Right lobe of liver (tissue), 6 donors: ENCODE results near the gene PDE9A. TPM values are rescaled to one million over a fixed set of nuclear protein-coding genes. Genes with fewer than 3 reads are reported as not detected.

Source experiments
- ATAC-seq, 4 donors: fragments of 200-7000 bp; cut with Tn5 transposase; one replicate each; pipeline ENCODE4 v1.9.1; 2020; ENCODE audit warnings: mild to moderate bottlenecking in 4 of 4, moderate library complexity in 4 of 4
- DNase-seq, 3 donors: peaks; one replicate each; pipeline ENCODE4 v3.0.0-alpha.2; 2020
- H3K27ac ChIP-seq, 3 donors: fragments of 200-600 bp; one replicate each; pipeline ENCODE4 v1.8.0; 2022
- H3K27me3 ChIP-seq, 2 donors: fragments of 200-600 bp; one replicate each; pipeline ENCODE4 v1.8.0; 2022
- H3K36me3 ChIP-seq, 4 donors: fragments of 200-600 bp; sonication (generic) in 1 of 4; one replicate each; pipeline versions ENCODE4 v1.5.1 to v1.8.0; 2017 to 2022; ENCODE audit warnings: control low read depth in 1 of 4
- H3K4me1 ChIP-seq, 4 donors: fragments of 200-600 bp; sonication (generic) in 1 of 4; one replicate each; pipeline versions ENCODE4 v1.5.1 to v1.8.0; 2017 to 2022; ENCODE audit warnings: control low read depth in 1 of 4
- H3K4me3 ChIP-seq, 3 donors: fragments of 200-600 bp; one replicate each; pipeline ENCODE4 v1.8.0; 2022
- H3K9me3 ChIP-seq, 4 donors: fragments of 200-600 bp; sonication (generic) in 1 of 4; one replicate each; pipeline versions ENCODE4 v1.5.1 to v1.8.0; 2017 to 2022; ENCODE audit warnings: control low read depth in 1 of 4
- POLR2A ChIP-seq: fragments of 450-650 bp; IDR thresholded peaks from one replicate; pipeline ENCODE4 v1.6.1; 2017; ENCODE audit warnings: antibody characterized with exemption, mild to moderate bottlenecking
- WGBS: methylation state at CpG from one replicate; pipeline ENCODE4 v1.1.6; 2018; ENCODE audit warnings: low coverage, low lambda C conversion rate; ENCODE audit not compliant: insufficient coverage; ENCODE audit errors: missing lambda C conversion rate; 5-methylcytosine and 5-hydroxymethylcytosine counted together
- intact Hi-C, 2 donors: fragments of 100-400 bp; cut with DNase I; formaldehyde crosslinking; loops; one replicate each; pipeline versions ENCODE4 v1.11.2 to v1.14.1; 2022
- total RNA-seq, 6 experiments: library from RNA; depleted of rRNA in 2 of 6; stranded (reverse); fragments of >200 nt in 2 of 6; fragmentation: NEBNext Ultra II Directional in 3 of 6; extraction: Animal tissue kit (Norgen Biotek cat#: 25700) in 3 of 6; gene quantifications; one replicate each; pipeline versions ENCODE4 v1.1.0 to v1.2.4, GENCODE V29; 2016 to 2023
- TF ChIP-seq, protein P1 (sequence below), 4 donors: fragments of 200-600 bp in 3 of 4; fragments of 450-650 bp in 1 of 4; IDR thresholded peaks; one replicate each; pipeline versions ENCODE4 v1.5.1 to v1.8.0; 2016 to 2022; ENCODE audit warnings: antibody characterized with exemption in 4 of 4, mild to moderate bottlenecking in 2 of 4
- donor health status: DM: no; HTN: yes; CAD: no.
- donor health status: DM: no; HTN: no; CAD: no.
- donor health status: DM: no; HTN: no; CAD: no.
- donor health status: DM: no; HTN: yes; CAD: no.
- donor health status: DM: no; HTN: yes; CAD: no.

The PDE9A gene
- total RNA-seq, 6 experiments from 2014 or later, result 1.1 to 5.9 (median 3.3) TPM

DNA sequence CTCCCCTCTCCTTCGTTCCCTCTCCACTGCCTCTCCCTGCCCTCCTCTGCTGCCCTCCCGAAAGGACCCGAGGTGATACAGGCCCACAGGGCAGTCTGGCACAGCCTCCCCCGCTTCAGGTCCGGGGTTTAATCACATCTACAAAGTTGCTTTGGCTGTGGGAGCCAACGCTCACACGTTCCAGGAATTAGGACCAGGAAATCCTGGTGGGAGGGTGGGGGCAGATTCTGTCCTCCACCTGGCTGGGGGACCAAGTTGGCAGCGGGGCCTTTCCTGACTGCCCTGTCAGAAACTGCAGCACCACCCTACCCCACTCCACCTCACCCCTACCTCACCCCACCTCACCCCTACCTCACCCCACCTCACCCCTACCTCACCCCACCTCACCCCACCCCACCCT lies 130.9 kb downstream of the PDE9A start:
- Histone ChIP-seq H3K9me3 (no peaks in the 10 kb centered on the region), H3K27me3 (no peaks in the 10 kb centered on the region), H3K4me3 (no peak overlapping the region), H3K4me1 (no peaks in the 10 kb centered on the region), H3K36me3 (no peaks in the 10 kb centered on the region), H3K27ac (peak overlapping the region; percentile 52 to 72 (median 57))
- ATAC-seq (peak; percentile 18 to 47 (median 29)), DNase-seq (no peak)
- TF ChIP-seq, protein P1, sequence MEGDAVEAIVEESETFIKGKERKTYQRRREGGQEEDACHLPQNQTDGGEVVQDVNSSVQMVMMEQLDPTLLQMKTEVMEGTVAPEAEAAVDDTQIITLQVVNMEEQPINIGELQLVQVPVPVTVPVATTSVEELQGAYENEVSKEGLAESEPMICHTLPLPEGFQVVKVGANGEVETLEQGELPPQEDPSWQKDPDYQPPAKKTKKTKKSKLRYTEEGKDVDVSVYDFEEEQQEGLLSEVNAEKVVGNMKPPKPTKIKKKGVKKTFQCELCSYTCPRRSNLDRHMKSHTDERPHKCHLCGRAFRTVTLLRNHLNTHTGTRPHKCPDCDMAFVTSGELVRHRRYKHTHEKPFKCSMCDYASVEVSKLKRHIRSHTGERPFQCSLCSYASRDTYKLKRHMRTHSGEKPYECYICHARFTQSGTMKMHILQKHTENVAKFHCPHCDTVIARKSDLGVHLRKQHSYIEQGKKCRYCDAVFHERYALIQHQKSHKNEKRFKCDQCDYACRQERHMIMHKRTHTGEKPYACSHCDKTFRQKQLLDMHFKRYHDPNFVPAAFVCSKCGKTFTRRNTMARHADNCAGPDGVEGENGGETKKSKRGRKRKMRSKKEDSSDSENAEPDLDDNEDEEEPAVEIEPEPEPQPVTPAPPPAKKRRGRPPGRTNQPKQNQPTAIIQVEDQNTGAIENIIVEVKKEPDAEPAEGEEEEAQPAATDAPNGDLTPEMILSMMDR (IDR thresholded peaks at IDR 0.05), result no peak
- TF ChIP-seq POLR2A, result no peak
- intact Hi-C loops, result no loop called here
- 23% methylated on average over 7 of the region's 8 CpGs for WGBS

DNA sequence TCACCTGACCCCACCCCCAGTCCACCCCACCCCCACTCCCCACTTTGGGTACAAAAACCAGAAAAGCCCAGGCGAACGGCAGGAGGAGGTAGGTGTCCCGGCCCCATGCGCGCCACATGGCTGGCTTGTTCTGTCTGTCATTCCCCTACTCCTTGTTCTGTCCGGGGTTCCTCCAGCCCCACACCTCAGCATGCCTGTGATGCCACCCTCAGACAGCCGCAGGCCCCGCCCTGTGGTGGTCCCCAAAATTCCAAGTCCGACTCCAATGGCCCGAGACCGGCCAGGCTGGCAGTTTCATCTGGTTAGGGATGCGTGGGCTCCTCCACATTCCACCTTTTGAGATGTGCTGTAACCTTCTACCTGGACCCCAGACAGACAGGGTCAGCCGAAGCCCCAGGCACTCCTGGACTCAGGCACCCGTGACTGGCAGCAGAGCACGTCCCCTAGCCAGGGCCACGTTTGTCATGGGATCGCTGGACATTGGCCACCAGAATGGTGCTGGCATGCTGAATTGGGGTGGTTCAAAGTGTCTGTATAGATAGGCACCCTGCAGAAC lies 131.6 kb downstream of the PDE9A start:
- TF ChIP-seq POLR2A, result no peak
- TF ChIP-seq, protein P1 (IDR thresholded peaks at IDR 0.05), result no peak
- ATAC-seq, result no peak

DNA sequence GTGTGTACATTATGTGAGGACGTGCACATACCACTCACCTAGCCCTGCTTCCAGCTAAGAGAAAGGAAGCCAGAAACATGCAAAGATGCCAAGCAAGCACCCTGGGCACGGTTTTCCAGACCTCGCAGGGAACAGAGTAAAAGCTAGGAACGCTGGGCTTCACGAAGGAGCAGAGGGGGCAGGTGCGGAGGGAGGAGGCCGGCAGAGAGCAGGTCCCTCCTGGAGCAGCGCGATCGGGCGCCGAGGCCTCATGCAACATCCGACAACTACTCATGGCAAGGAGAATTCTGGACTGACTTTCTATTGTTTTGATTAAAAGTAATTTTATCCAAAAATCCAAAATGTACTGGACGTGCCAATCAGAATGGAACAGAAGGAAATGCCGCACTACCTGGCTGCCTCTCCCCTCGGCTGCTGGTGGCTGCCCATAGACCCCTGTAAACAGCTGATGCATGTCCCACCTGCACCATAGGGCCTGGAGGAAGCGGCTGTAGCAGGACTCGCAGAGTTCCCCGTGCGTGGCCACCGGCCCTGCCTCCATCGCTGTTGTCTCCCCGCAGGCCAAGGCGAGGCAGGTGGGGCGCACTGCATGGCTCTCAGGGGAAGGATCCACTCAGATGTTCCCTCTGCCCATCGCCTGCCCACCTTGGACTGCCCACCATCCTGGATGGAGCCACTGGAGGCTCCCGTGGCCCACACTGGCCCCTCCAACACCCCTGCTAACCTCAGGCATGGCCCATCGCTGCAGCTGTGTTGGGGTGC lies 132.4 kb downstream of the PDE9A start:
- H3K4me1 ChIP-seq, result no peaks in the 10 kb centered on the region
- no peak for TF ChIP-seq POLR2A
- H3K27me3 ChIP-seq, result no peaks in the 10 kb centered on the region
- DNase-seq (no peak), ATAC-seq (no peak)
- no peak overlapping the region for H3K27ac ChIP-seq
- WGBS, result 65% methylated on average over 5 of the region's 28 CpGs
- H3K9me3 ChIP-seq, result no peaks in the 10 kb centered on the region
- H3K36me3 ChIP-seq, result no peaks in the 10 kb centered on the region
- no peak overlapping the region for H3K4me3 ChIP-seq
- intact Hi-C loops, result no loop called here

More for the DNA sequence above, 131.6 kb downstream of the PDE9A start:
- Histone ChIP-seq H3K4me1 (no peaks in the 10 kb centered on the region), H3K4me3 (no peak overlapping the region), H3K9me3 (no peaks in the 10 kb centered on the region), H3K27ac (no peak overlapping the region), H3K27me3 (no peaks in the 10 kb centered on the region), H3K36me3 (no peaks in the 10 kb centered on the region)
- DNase-seq, result no peak
- intact Hi-C loops, result no loop called here
- 94% methylated on average over 7 of the region's 17 CpGs for WGBS

- H3K4me3 ChIP-seq, result no peak overlapping the region
- no peaks in the 10 kb centered on the region for H3K27me3 ChIP-seq
- intact Hi-C loops, result no loop called here
- H3K4me1 ChIP-seq, result no peaks in the 10 kb centered on the region
- TF ChIP-seq POLR2A, result no peak
- TF ChIP-seq, protein P1 (IDR thresholded peaks at IDR 0.05), result no peak
- no peak overlapping the region for H3K27ac ChIP-seq
- H3K36me3 ChIP-seq, result no peaks in the 10 kb centered on the region
- no peaks in the 10 kb centered on the region for H3K9me3 ChIP-seq
- no peak for DNase-seq
- ATAC-seq, result no peak
- 82% methylated on average over 3 of the region's 5 CpGs for WGBS
Measured at GRCh38 chr21:42786884-42787283, 133.5 kb downstream of the PDE9A start.

GRCh38 chr21:42787613-42788012 lies 134.2 kb downstream of the PDE9A start:
- 80% methylated on average over 1 of the region's 4 CpGs for WGBS
- no peaks in the 10 kb centered on the region for H3K36me3 ChIP-seq
- H3K27me3 ChIP-seq, result no peaks in the 10 kb centered on the region
- no peak overlapping the region for H3K27ac ChIP-seq
- TF ChIP-seq POLR2A, result no peak
- no peaks in the 10 kb centered on the region for H3K4me1 ChIP-seq
- no peaks in the 10 kb centered on the region for H3K9me3 ChIP-seq
- ATAC-seq (no peak), DNase-seq (no peak)
- no peak overlapping the region for H3K4me3 ChIP-seq
- intact Hi-C loops, result no loop called here
